Melanocyte of skin (primary cell): Measurements from ENCODE around the gene CETN3. TPM values are rescaled to one million over a fixed set of nuclear protein-coding genes. Genes with fewer than 3 reads are reported as not detected.

Source experiments
- total RNA-seq, 2 donors: library from RNA; depleted of rRNA; stranded (reverse); fragments of >200 nt; gene quantifications; 2 replicates each; pipeline ENCODE4 v1.2.3, GENCODE V29; 2012

CETN3 gene
- 1 to 10 TPM; 6.3 to 6.5 TPM for total RNA-seq

DNA sequence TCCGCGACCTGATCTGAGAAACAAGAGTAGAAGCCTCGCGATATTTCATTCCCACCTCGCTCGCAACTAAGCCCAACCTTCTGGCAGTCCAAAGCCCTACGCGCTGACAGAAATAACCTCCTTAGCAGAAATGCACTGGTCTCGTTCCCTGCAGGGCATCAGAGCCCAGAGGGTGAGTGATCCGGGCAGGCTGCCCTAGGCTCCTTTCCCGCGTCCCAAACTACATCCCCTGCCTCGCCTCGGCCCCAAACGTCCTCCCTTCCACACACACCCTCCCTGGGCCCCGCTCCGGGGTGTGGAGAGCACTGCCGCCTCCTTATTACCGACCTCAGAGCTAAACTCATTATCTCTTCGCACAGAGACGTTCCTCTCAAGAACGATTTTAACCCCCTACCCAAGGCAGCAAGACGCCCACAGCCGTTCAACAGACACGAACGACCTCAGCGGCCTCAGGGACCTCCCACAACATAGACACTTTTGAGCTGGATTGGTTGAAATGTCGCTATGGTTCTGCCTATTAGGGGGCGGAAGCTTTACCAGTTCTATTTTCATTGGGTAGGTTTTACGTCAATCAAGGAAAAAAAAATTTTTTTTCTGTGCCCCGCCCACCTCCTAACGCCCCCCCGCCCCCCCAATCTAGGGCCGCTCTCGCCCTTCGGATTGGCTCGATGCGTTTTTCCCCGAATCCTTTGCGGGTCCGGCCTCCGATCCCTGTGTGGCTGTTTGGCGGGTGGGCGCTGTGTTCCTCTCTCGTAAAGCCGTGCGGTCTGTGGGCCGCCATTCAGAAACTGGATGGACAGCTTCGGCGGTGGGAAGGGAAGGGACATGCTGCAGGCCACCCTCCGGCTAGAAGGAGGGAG, at the start of gene CETN3:
Gene CETN3, minus strand, starts transcription at position 439 of the 860 bp plus-strand sequence. Its CDS starts 95 bp downstream, at position 344.

Other genes starting within 250 kb of the CETN3 start
- 10 to 100 TPM in 1 of 2 donors, 1 to 10 TPM in 1; 10.0 to 12.0 TPM for gene MBLAC2, start 65.0 kb upstream of the CETN3 start, total RNA-seq
- gene POLR3G, start 65.1 kb upstream of the CETN3 start, total RNA-seq: 10 to 100 TPM; 34.8 to 68.6 TPM
- 10 to 100 TPM in 1 of 2 donors, 1 to 10 TPM in 1; 10.0 to 11.7 TPM for gene LYSMD3, start 119.8 kb upstream of the CETN3 start, total RNA-seq
- gene ADGRV1, start 149.0 kb upstream of the CETN3 start, total RNA-seq: under 1 TPM; under 0.01 TPM